GM21423 (cell line): ENCODE results near the gene CELF5.

Source experiments
- ATAC-seq: cut with Tn5 transposase; IDR thresholded peaks from one replicate; pipeline ENCODE4 v1.9.1; 2021; ENCODE audit warnings: mild to moderate bottlenecking, moderate library complexity; ENCODE audit not compliant: unreplicated experiment

The CELF5 gene

GRCh38 chr19:3236272-3236671 is 11.8 kb downstream of the CELF5 start:
- ATAC-seq = no peak

DNA sequence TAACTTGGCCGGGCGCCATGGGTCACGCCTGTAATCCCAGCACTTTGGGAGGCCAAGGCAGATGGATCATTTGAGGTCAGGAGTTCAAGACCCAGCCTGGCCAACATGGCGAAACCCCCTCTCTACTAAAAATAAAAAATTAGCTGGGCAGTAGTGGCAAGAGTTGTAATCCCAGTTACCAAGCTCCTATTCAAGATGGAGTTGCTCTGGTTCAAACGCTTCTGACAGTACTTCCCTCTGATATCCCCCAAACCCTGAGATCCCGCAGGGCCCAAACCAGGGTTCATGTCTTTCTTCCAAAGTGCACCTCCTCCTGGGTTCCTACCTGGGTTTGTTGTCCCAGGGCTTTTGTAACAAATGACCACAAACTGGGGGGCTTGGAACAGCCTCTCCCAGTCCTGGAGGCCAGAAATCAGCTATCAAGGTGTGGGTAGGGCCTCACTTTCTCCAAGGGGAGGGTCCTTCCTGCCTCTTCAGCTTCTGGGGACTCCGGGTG is 13.7 kb downstream of the CELF5 start:
- no peak for ATAC-seq

- ATAC-seq = no peak
Measured at GRCh38 chr19:3239367-3239766, 14.9 kb downstream of the CELF5 start.

DNA sequence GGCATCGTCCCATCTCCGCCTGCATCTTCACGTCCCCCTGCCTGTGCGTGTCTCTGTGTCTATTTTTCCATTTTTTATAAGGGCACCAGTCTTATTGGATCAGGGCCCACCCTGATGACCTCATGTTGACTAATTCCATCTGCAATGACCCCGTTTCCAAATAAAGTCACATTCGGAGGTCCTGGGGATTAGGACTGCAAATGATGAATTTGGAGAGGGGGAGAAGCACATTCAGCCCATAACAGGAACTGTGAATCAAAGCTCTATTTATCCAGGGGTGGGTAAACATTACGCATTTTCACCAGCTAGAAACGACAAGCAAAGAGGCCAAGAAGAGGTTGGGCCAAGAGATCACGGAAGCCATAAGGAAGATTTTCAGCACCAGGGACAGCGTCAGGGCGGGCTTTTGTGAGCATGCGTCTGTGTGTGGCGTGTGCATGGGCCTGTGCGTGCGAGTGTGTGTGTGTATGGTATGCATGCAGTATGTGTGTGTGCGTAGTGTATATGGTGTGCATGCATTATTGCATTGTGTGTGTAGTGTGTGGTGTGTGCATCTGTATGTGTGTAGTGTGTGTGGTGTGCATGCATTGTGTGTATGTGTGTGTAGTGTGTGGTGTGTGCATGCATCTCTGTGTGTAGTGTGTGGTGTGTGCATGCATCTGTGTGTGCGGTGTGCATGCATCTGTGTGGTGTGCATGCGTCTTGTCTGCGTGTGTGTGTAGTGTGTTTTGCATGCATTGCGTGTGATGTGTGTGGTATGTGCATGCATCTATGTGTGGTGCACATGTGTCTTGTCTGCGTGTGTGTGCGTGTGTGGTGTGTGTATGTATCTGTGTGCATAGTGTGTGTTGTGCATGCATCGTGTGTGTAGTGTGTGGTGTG is 19.6 kb downstream of the CELF5 start:
- no peak for ATAC-seq

DNA sequence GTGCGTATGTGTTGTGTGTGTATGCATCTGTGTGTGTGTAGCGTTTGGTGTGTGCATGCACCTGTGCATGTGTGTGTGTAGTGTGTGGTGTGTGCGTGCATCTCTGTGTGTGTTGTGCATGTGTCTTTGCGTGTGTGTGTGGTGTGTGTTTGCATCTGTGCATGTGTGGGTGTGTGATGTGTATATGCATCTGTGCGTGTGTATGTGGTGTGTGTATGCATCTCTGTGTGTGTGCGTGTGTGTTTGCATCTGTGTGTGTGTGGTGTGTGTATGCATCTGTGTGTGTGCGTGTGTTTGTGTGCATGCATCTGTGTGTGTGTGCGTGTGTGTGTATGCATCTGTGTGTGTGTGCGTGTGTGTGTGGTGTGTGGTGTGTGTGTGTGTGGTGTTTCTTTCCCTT is 20.6 kb downstream of the CELF5 start:
- no peak for ATAC-seq

- ATAC-seq = no peak
Measured at GRCh38 chr19:3248728-3249326, 24.4 kb downstream of the CELF5 start.

DNA sequence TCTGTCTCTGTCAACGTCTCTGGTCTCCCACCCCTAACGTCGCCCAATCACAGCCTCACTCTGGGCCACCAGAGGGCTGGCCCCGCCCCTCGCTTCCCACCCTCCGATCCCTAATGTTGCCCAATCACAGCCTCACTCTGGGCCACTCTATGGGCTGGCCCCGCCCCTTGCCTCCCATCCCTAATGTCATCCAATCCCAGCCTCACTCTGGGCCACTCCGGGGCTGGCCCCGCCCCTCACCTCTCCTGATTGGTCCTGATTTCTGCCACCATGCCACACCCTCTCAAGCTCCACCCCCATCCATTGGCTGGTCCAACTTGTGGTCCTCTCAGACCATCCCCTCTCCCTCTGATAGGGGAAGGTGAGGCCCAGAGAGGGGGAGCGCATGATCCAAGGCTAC is 24.9 kb downstream of the CELF5 start:
- ATAC-seq = no peak

GRCh38 chr19:3250675-3251074 is 26.2 kb downstream of the CELF5 start:
- no peak for ATAC-seq

GRCh38 chr19:3251229-3251628 is 26.8 kb downstream of the CELF5 start:
- ATAC-seq = no peak

DNA sequence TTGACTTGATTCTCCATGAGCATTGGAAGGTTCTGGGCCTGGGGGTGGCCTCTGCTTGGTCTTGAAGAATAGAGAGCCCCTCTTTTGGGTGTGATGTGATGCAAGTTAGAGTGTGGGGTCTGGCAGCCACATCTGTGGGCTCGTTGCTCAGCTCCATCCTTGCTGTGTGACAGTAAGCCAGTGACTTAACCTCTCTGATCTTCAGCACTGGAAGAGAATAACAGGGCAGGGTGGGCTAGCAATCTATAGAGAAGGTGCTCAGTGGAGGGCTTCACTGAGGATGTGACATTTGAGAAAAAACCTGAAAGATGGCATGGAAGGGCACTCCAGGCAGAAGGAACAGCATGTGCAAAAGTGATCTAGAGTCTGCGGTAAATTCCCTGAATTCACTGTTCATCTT is 28.2 kb downstream of the CELF5 start:
- no peak for ATAC-seq

- ATAC-seq = no peak
Measured at GRCh38 chr19:3253270-3253669, 28.8 kb downstream of the CELF5 start.

DNA sequence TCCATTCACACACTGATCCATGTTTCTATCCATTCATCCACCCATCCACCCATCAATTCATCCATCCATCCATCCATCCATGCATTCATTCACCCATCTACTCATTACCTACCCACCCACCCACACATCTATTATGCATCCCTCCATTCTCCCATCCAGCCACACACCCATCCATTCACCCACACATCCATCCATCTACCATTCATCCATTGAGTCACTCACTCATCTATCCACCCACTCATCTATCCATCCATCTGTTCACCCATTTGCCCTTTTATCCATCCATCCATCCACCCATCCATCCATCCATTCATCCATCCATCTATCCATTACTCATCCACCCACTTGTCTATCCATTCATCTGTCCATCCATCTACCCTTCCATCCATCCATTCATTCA is 30.1 kb downstream of the CELF5 start:
- ATAC-seq = no peak

DNA sequence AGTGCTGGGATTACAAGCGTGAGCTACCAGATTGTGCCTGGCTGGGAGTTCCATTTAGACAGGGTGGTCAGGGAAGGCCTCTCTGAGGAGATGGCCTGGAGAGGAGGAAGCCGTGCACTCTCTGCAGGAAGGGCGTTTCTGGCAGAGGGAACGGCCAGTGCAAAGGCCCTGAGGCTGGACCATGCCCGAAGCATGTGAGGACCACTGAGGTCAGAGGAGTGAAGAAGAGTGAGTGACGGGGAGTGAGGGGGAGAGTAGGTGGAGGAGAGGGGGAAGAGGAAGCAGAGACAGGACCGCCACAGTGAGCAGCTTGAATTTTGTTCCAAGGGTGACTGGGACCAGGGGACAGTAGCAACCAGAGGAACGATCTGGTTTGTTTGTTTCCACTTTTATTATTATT is 32.6 kb downstream of the CELF5 start:
- no peak for ATAC-seq

DNA sequence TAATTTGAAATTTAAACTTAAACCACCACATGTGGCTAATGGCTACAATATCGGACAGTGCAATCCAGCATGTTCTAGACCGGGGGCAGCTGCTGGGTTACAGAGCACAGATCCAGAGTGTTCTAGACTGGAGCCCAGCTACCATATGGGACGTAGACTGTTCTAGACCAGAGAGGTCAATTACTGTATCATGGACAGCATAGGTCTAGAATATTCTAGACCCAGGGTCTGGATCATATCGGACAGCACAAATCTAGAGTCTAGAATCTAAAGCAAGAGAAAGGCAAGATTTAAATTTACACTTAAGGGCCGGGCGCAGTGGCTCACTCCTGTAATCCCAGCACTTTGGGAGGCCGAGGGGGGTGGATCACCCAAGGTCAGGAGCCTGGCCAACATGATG is 37.9 kb downstream of the CELF5 start:
- no peak for ATAC-seq

- ATAC-seq = no peak
Measured at GRCh38 chr19:3263866-3264265, 39.4 kb downstream of the CELF5 start.

- no peak for ATAC-seq
Measured at GRCh38 chr19:3265432-3265831, 41.0 kb downstream of the CELF5 start.

GRCh38 chr19:3266092-3266693 is 41.7 kb downstream of the CELF5 start:
- no peak for ATAC-seq

DNA sequence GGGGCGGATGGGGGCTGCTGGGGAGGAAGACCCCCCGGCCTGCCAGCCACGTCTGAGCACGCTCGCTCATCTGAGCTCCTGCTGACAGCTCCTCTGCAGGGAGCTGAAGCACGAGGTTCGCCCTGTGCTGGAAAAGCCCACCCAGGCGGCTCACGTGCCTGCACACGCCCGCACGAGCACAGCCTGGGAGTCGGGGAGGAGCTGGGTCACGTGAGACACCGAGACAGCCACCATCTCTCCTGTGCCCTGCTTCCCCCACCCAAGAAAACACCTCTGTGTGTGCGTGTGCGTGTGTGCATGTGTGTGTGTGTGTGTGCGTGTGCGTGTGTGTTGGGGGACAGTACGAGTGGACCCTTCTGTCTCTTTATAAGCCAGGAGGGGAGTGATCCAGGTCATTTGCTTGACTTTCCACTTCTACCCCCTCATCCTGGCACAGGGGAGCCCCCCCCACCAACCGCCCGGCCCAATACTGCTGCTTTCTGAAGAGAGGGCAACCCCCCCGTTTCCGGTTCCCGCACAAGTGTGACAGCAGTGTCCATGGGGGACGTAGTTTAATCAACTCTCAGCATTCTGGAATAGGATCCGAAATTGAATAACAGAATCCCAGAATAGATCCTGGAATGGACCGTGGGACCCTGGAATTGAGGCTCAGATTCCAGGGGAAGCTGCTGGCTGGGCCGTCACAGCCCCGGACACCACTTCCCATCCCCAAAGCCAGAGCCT is 42.5 kb downstream of the CELF5 start:
- ATAC-seq = no peak

GRCh38 chr19:3268326-3268725 is 43.9 kb downstream of the CELF5 start:
- no peak for ATAC-seq

DNA sequence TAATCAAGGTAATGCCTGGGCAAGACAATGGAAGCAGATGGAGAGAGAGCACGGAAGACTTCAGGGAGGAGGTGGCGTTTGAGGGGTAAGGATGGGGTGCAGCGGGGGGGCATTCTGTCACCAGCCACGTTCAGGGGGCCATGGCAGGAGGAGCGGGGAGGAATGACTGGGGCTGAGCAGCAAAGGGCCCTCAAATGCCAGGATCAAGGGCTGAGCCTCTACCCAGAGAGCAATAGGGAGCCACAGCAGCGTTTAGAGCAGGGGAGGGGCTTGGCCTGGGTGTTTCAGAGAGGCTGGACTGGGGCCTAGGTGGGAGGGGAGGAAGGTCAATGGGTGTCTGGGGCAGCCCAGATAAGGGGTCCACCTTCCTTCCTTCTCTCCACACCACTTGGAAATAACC is 44.3 kb downstream of the CELF5 start:
- no peak for ATAC-seq

DNA sequence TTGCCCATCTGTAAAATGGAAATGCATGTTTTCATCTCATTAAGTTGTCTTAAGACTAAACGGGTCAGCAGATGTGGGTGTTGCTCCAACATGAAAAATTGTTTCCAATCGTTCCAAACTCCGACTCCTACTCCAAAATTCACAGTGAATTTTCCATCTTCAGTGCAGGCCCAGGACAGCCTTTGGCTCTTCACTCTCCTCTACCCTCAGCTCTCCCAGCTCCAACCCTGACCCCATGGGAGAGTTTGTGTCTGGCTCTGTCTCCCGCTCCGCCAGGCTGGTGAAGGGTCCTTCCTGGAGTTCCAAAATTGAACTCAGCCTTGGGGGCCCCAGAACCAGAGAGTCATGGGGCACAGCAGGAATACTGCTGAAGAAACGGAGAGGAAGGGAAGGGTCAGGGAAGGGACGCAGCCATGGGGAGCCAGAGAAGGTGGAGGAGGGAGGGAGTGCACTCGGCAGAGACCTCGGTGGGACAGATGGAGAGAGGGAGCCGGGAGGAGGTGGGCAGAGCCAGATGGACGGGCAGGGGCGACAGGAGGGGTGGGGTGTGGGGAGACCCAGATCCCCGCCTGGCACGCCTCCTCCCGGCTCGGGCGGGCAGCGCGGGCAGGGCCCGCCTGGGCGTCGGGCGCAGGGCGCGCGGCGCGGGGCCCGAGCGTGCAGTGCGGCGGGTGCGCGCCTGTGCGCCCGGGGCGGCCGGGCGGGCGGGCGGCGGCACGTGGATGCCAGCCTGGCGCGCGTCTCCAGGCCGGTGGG is 45.6 kb downstream of the CELF5 start:
- no peak for ATAC-seq
